ENCODE data around the gene STK39.

The STK39 gene

GRCh38 chr2:168185583-168186274 is 61.7 kb downstream of the STK39 start:
- no peak for DNase-seq (ENCODE audit: extremely low read depth in 1 of 2, low read depth in 1 of 2)

GRCh38 chr2:168184681-168185513 is 62.5 kb downstream of the STK39 start:
- DNase-seq (ENCODE audit: extremely low read depth in 1 of 2, low read depth in 1 of 2), result no peak

GRCh38 chr2:168183308-168183997 is 63.9 kb downstream of the STK39 start:
- DNase-seq (ENCODE audit: extremely low read depth in 1 of 2, low read depth in 1 of 2), result no peak

GRCh38 chr2:168182550-168183249 is 64.7 kb downstream of the STK39 start:
- DNase-seq (ENCODE audit: extremely low read depth in 1 of 2, low read depth in 1 of 2), result no peak

GRCh38 chr2:168181825-168182224 is 65.6 kb downstream of the STK39 start:
- no peak for DNase-seq (ENCODE audit: extremely low read depth in 1 of 2, low read depth in 1 of 2)

GRCh38 chr2:168180914-168181313 is 66.5 kb downstream of the STK39 start:
- DNase-seq (ENCODE audit: extremely low read depth in 1 of 2, low read depth in 1 of 2), result no peak

- no peak for DNase-seq (ENCODE audit: extremely low read depth in 1 of 2, low read depth in 1 of 2)
Observed at GRCh38 chr2:168180483-168180882, 66.9 kb downstream of the STK39 start.

- no peak for DNase-seq (ENCODE audit: extremely low read depth in 1 of 2, low read depth in 1 of 2)
Observed at GRCh38 chr2:168179592-168179991, 67.8 kb downstream of the STK39 start.

- no peak for DNase-seq (ENCODE audit: extremely low read depth in 1 of 2, low read depth in 1 of 2)
Observed at GRCh38 chr2:168178520-168179324, 68.7 kb downstream of the STK39 start.

- DNase-seq (ENCODE audit: extremely low read depth in 1 of 2, low read depth in 1 of 2), result no peak
Observed at GRCh38 chr2:168176402-168176801, 71.0 kb downstream of the STK39 start.

GRCh38 chr2:168175469-168175868 is 71.9 kb downstream of the STK39 start:
- no peak for DNase-seq (ENCODE audit: extremely low read depth in 1 of 2, low read depth in 1 of 2)

GRCh38 chr2:168174756-168175155 is 72.6 kb downstream of the STK39 start:
- no peak for DNase-seq (ENCODE audit: extremely low read depth in 1 of 2, low read depth in 1 of 2)

- DNase-seq (ENCODE audit: extremely low read depth in 1 of 2, low read depth in 1 of 2), result no peak
Observed at GRCh38 chr2:168172071-168172470, 75.3 kb downstream of the STK39 start.

GRCh38 chr2:168171059-168171762 is 76.2 kb downstream of the STK39 start:
- no peak for DNase-seq (ENCODE audit: extremely low read depth in 1 of 2, low read depth in 1 of 2)

GRCh38 chr2:168169097-168169745 is 78.2 kb downstream of the STK39 start:
- DNase-seq (ENCODE audit: extremely low read depth in 1 of 2, low read depth in 1 of 2), result no peak

GRCh38 chr2:168167511-168168263 is 79.7 kb downstream of the STK39 start:
- no peak for DNase-seq (ENCODE audit: extremely low read depth in 1 of 2, low read depth in 1 of 2)

GRCh38 chr2:168166902-168167510 is 80.4 kb downstream of the STK39 start:
- DNase-seq (ENCODE audit: extremely low read depth in 1 of 2, low read depth in 1 of 2), result no peak

All from activated CD8-positive, alpha-beta memory T cell treated with anti-CD3 and anti-CD28 coated beads for 1 hour (primary cell).